Activated T-helper 1 cell treated with Interleukin-2 at 50 U/mL for 16 hours (primary cell): ENCODE data around the gene SPPL3.

Experiments
- DNase-seq: peaks from one replicate; pipeline ENCODE4 v3.0.0-alpha.2; 2020; ENCODE audit warnings: low read depth

Gene SPPL3

GRCh38 chr12:120775862-120776552, 128.2 kb downstream of the SPPL3 start:
- DNase-seq, result no peak

- no peak for DNase-seq
Measured at GRCh38 chr12:120774169-120774916, 129.8 kb downstream of the SPPL3 start.

- DNase-seq, result no peak
Measured at GRCh38 chr12:120771097-120771496, 133.1 kb downstream of the SPPL3 start.

- DNase-seq, result no peak
Measured at GRCh38 chr12:120767071-120768024, 136.8 kb downstream of the SPPL3 start.

GRCh38 chr12:120766566-120766965, 137.6 kb downstream of the SPPL3 start:
- no peak for DNase-seq

GRCh38 chr12:120764816-120765215, 139.3 kb downstream of the SPPL3 start:
- no peak for DNase-seq

- DNase-seq, result no peak
Measured at GRCh38 chr12:120763250-120763649, 140.9 kb downstream of the SPPL3 start.

GRCh38 chr12:120762086-120762485, 142.1 kb downstream of the SPPL3 start:
- no peak for DNase-seq

- DNase-seq, result no peak
Measured at GRCh38 chr12:120761519-120761934, 142.6 kb downstream of the SPPL3 start.

GRCh38 chr12:120760349-120761254, 143.6 kb downstream of the SPPL3 start:
- no peak for DNase-seq

GRCh38 chr12:120759591-120760348, 144.4 kb downstream of the SPPL3 start:
- no peak for DNase-seq

GRCh38 chr12:120758798-120759590, 145.2 kb downstream of the SPPL3 start:
- no peak for DNase-seq

GRCh38 chr12:120757949-120758348, 146.2 kb downstream of the SPPL3 start:
- DNase-seq, result no peak

- no peak for DNase-seq
Measured at GRCh38 chr12:120757226-120757742, 146.9 kb downstream of the SPPL3 start.

- DNase-seq, result no peak
Measured at GRCh38 chr12:120755269-120755668, 148.9 kb downstream of the SPPL3 start.

GRCh38 chr12:120754792-120755191, 149.4 kb downstream of the SPPL3 start:
- no peak for DNase-seq

- no peak for DNase-seq
Measured at GRCh38 chr12:120751389-120751788, 152.8 kb downstream of the SPPL3 start.

- no peak for DNase-seq
Measured at GRCh38 chr12:120750806-120751205, 153.4 kb downstream of the SPPL3 start.

GRCh38 chr12:120749256-120749655, 154.9 kb downstream of the SPPL3 start:
- DNase-seq, result no peak

- DNase-seq, result no peak
Measured at GRCh38 chr12:120748242-120748641, 155.9 kb downstream of the SPPL3 start.
